Activated T-cell treated with anti-CD3 and anti-CD28 coated beads, Interleukin-2, amount 50 U/mL, for 4 hours (primary cell): ENCODE measurements around the gene ARHGEF3. TPM values are rescaled to one million over a fixed set of nuclear protein-coding genes. Genes with fewer than 3 reads are reported as not detected.

ENCODE experiments used
- ATAC-seq, 2 donors: fragments of 200-7000 bp; cut with Tn5 transposase; one replicate each; pipeline ENCODE4 v1.10.0; 2021
- DNase-seq: peaks from one replicate; pipeline ENCODE4 v3.0.0-alpha.2; 2020
- H3K27me3 Mint-ChIP-seq: one replicate; pipeline ENCODE4 v1.8.0; 2021; ENCODE audit warnings: low read depth, mixed read lengths
- H3K36me3 Mint-ChIP-seq: one replicate; pipeline ENCODE4 v1.8.0; 2022; ENCODE audit warnings: mixed read lengths; ENCODE audit not compliant: insufficient read depth
- H3K4me1 Mint-ChIP-seq: one replicate; pipeline ENCODE4 v1.8.0; 2021; ENCODE audit warnings: low read depth, mixed read lengths
- H3K4me3 Mint-ChIP-seq: one replicate; pipeline ENCODE4 v1.8.0; 2021; ENCODE audit warnings: mild to moderate bottlenecking, moderate library complexity, mixed read lengths
- H3K9me3 Mint-ChIP-seq: one replicate; pipeline ENCODE4 v1.8.0; 2021; ENCODE audit warnings: mixed read lengths
- total RNA-seq, 3 donors: library from RNA; stranded (reverse); gene quantifications; one replicate each; pipeline ENCODE4 v1.2.1, GENCODE V29; 2021

Gene ARHGEF3
- total RNA-seq, 3 donors from 2014 or later, result 42.4 to 53.9 (median 44.7) TPM

GRCh38 chr3:56691165-56692000 is 110.4 kb downstream of the ARHGEF3 start:
- ATAC-seq (no peak), DNase-seq (no peak)
- Mint-ChIP-seq H3K36me3 (no peaks in the 10 kb centered on the region), H3K4me1 (peaks cover 39% of the 10 kb centered on the region), H3K4me3 (no peak overlapping the region), H3K9me3 (no peaks in the 10 kb centered on the region), H3K27me3 (no peaks in the 10 kb centered on the region)

GRCh38 chr3:56689303-56689702 is 112.4 kb downstream of the ARHGEF3 start:
- Mint-ChIP-seq H3K27me3 (no peaks in the 10 kb centered on the region), H3K36me3 (no peaks in the 10 kb centered on the region), H3K4me1 (peaks cover 22% of the 10 kb centered on the region), H3K9me3 (no peaks in the 10 kb centered on the region), H3K4me3 (no peak overlapping the region)
- no peak for DNase-seq
- no peak for ATAC-seq

GRCh38 chr3:56688191-56688590 is 113.6 kb downstream of the ARHGEF3 start:
- peaks cover 4% of the 10 kb centered on the region for H3K36me3 Mint-ChIP-seq
- peaks cover 14% of the 10 kb centered on the region for H3K4me1 Mint-ChIP-seq
- ATAC-seq (no peak), DNase-seq (no peak)
- no peaks in the 10 kb centered on the region for H3K9me3 Mint-ChIP-seq
- no peak overlapping the region for H3K4me3 Mint-ChIP-seq
- no peaks in the 10 kb centered on the region for H3K27me3 Mint-ChIP-seq

- H3K27me3 Mint-ChIP-seq, result no peaks in the 10 kb centered on the region
- no peak for ATAC-seq
- no peaks in the 10 kb centered on the region for H3K9me3 Mint-ChIP-seq
Observed at GRCh38 chr3:56684029-56684428, 117.7 kb downstream of the ARHGEF3 start.

GRCh38 chr3:56683122-56683817 is 118.5 kb downstream of the ARHGEF3 start, which contains the start of gene TASOR:
Gene TASOR (minus strand): TSS chr3:56683265. CDS start chr3:56683006, 259 bp downstream.
- ATAC-seq (peak; percentile 89 to 92), DNase-seq (peak; percentile 84)
- Mint-ChIP-seq H3K9me3 (no peaks in the 10 kb centered on the region), H3K36me3 (peaks cover 20% of the 10 kb centered on the region), H3K4me1 (peaks cover 37% of the 10 kb centered on the region), H3K27me3 (no peaks in the 10 kb centered on the region), H3K4me3 (peak within 1 kb of the TSS; percentile 97)

More at GRCh38 chr3:56684029-56684428, 117.7 kb downstream of the ARHGEF3 start:
- H3K36me3 Mint-ChIP-seq, result peaks cover 15% of the 10 kb centered on the region
- H3K4me1 Mint-ChIP-seq, result peaks cover 31% of the 10 kb centered on the region
- DNase-seq, result no peak
- peak overlapping the region; percentile 72 for H3K4me3 Mint-ChIP-seq

- H3K27me3 Mint-ChIP-seq, result no peaks in the 10 kb centered on the region
- peaks cover 39% of the 10 kb centered on the region for H3K4me1 Mint-ChIP-seq
- ATAC-seq (peak; percentile 80), DNase-seq (peak; percentile 67)
- peak overlapping the region; percentile 97 for H3K4me3 Mint-ChIP-seq
- peaks cover 23% of the 10 kb centered on the region for H3K36me3 Mint-ChIP-seq
- no peaks in the 10 kb centered on the region for H3K9me3 Mint-ChIP-seq
Observed at GRCh38 chr3:56682462-56683121, 119.2 kb downstream of the ARHGEF3 start.

GRCh38 chr3:56681984-56682461 is 119.7 kb downstream of the ARHGEF3 start:
- no peak for DNase-seq
- Mint-ChIP-seq H3K4me1 (peaks cover 45% of the 10 kb centered on the region), H3K9me3 (no peaks in the 10 kb centered on the region), H3K36me3 (peaks cover 28% of the 10 kb centered on the region), H3K27me3 (no peaks in the 10 kb centered on the region), H3K4me3 (peak overlapping the region; percentile 97)
- ATAC-seq, result no peak

- peak overlapping the region; percentile 33 for H3K4me3 Mint-ChIP-seq
- ATAC-seq (no peak), DNase-seq (no peak)
- H3K36me3 Mint-ChIP-seq, result peaks cover 29% of the 10 kb centered on the region
- H3K27me3 Mint-ChIP-seq, result no peaks in the 10 kb centered on the region
- peaks cover 52% of the 10 kb centered on the region for H3K4me1 Mint-ChIP-seq
- H3K9me3 Mint-ChIP-seq, result no peaks in the 10 kb centered on the region
Observed at GRCh38 chr3:56680054-56680580, 121.6 kb downstream of the ARHGEF3 start.

Other genes starting within 250 kb of the ARHGEF3 start
- 10 to 100 TPM; 23.5 to 26.9 (median 26.0) TPM for gene CCDC66, start 244.8 kb downstream of the ARHGEF3 start, total RNA-seq
- 10 to 100 TPM; 44.8 to 51.1 (median 45.3) TPM for gene TASOR, start 118.7 kb downstream of the ARHGEF3 start, total RNA-seq